Lung (tissue), 12 donors: ENCODE measurements around the gene TARBP2. TPM values are rescaled to one million over a fixed set of nuclear protein-coding genes. Genes with fewer than 3 reads are reported as not detected.

Experiments used
- ATAC-seq: fragments of 200-7000 bp; cut with Tn5 transposase; one replicate; pipeline ENCODE4 v1.9.1; 2020; ENCODE audit warnings: moderate number of reproducible peaks; ENCODE audit not compliant: insufficient read depth, low FRiP score
- DNase-seq, 3 donors: peaks; one replicate each; pipeline ENCODE4 v3.0.0-alpha.2; 2013 to 2017
- H3K27ac ChIP-seq, 2 donors: one replicate each; pipeline ENCODE4 v1.5.1; 2013; ENCODE audit warnings: mild to moderate bottlenecking in 2 of 2, moderate library complexity in 2 of 2, control low read depth in 1 of 2, inconsistent platforms in 1 of 2, low read depth in 1 of 2, low read length in 1 of 2
- H3K27me3 ChIP-seq, 3 donors: one replicate each; pipeline ENCODE4 v1.5.1; 2013; ENCODE audit warnings: low read length in 2 of 3; ENCODE audit not compliant: control insufficient read depth in 3 of 3, insufficient read depth in 3 of 3
- H3K36me3 ChIP-seq, 4 donors: one replicate each; pipeline ENCODE4 v1.5.1; 2013; ENCODE audit warnings: low read length in 4 of 4, mild to moderate bottlenecking in 1 of 4, moderate library complexity in 1 of 4; ENCODE audit not compliant: control insufficient read depth in 4 of 4, insufficient read depth in 4 of 4
- H3K4me1 ChIP-seq, 5 donors: one replicate each; pipeline ENCODE4 v1.5.1; 2013; ENCODE audit warnings: low read length in 5 of 5, mild to moderate bottlenecking in 2 of 5, moderate library complexity in 1 of 5; ENCODE audit not compliant: control insufficient read depth in 5 of 5, insufficient read depth in 5 of 5
- H3K4me3 ChIP-seq: one replicate; pipeline ENCODE4 v1.5.1; 2013; ENCODE audit warnings: mild to moderate bottlenecking, control low read depth, moderate library complexity
- H3K9ac ChIP-seq, 2 donors: one replicate each; pipeline ENCODE4 v1.5.1; 2013; ENCODE audit warnings: low read length in 2 of 2, control low read depth in 1 of 2; ENCODE audit not compliant: insufficient read depth in 1 of 2
- H3K9me3 ChIP-seq, 4 donors: one replicate each; pipeline ENCODE4 v1.5.1; 2013; ENCODE audit warnings: low read length in 3 of 4, mild to moderate bottlenecking in 1 of 4, moderate library complexity in 1 of 4; ENCODE audit not compliant: control insufficient read depth in 4 of 4, insufficient read depth in 3 of 4
- WGBS, 2 donors: extraction: QIAGEN DNeasy Blood & Tissue Kit; methylation state at CpG; one replicate each; pipeline ENCODE4 v1.1.7; 2013; 5-methylcytosine and 5-hydroxymethylcytosine counted together
- polyA plus RNA-seq, 2 donors: library from polyadenylated mRNA; stranded (reverse); fragments of 200-250 nt; gene quantifications; one replicate each; pipeline ENCODE4 v1.2.1, GENCODE V29; 2013
- total RNA-seq, 2 donors: library from RNA; depleted of rRNA in 1 of 2; stranded (reverse); fragments of >200 nt in 1 of 2; gene quantifications; one replicate each; pipeline ENCODE4 v1.2.1, GENCODE V29; 2014 to 2021
- TF ChIP-seq, protein P1 (sequence below): IDR thresholded peaks from 2 replicates; pipeline ENCODE4 v1.5.1; 2012; ENCODE audit warnings: mild to moderate bottlenecking; ENCODE audit errors: control extremely low read depth, extremely low read depth
- donor health status: control.
- donor health status: control.
- donor health status: Bipolar disorder and iron deficiency.
- donor health status: healthy.
- donor health status: DM: yes; HTN: yes; CAD: no.

Gene TARBP2
- total and polyA plus RNA-seq, 4 donors = 32.2 to 41.3 (median 34.8) TPM

DNA sequence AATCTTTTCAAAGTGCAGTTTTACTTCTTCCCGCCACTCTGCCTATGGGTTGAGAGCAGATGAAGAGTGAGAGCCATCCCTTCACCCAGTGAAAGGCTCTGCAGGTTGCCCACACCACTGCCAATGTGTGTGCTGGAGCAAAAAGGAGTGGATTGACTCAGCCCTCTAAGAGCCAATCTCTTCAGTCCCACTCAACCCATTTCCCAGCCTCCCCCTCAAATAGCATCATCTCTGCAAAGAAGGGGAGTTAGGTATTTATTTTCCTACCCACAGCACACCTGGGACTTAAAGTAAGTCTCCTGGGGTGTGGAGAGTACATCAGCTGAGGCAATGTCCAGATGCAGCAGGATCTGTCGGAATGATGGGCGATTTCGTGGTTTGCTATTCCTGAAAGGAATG lies 17.1 kb upstream of the TARBP2 start:
- TF ChIP-seq, protein P1, sequence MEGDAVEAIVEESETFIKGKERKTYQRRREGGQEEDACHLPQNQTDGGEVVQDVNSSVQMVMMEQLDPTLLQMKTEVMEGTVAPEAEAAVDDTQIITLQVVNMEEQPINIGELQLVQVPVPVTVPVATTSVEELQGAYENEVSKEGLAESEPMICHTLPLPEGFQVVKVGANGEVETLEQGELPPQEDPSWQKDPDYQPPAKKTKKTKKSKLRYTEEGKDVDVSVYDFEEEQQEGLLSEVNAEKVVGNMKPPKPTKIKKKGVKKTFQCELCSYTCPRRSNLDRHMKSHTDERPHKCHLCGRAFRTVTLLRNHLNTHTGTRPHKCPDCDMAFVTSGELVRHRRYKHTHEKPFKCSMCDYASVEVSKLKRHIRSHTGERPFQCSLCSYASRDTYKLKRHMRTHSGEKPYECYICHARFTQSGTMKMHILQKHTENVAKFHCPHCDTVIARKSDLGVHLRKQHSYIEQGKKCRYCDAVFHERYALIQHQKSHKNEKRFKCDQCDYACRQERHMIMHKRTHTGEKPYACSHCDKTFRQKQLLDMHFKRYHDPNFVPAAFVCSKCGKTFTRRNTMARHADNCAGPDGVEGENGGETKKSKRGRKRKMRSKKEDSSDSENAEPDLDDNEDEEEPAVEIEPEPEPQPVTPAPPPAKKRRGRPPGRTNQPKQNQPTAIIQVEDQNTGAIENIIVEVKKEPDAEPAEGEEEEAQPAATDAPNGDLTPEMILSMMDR = no peak
- Histone ChIP-seq H3K9me3 (no peaks in the 10 kb centered on the region), H3K9ac (no peak overlapping the region), H3K27me3 (no peaks in the 10 kb centered on the region), H3K4me1 (peaks cover 0 to 6% (median under 1%) of the 10 kb centered on the region in 5 donors), H3K36me3 (peaks cover 13 to 59% (median 51%) of the 10 kb centered on the region in 4 donors), H3K4me3 (no peak overlapping the region), H3K27ac (no peak overlapping the region)
- ATAC-seq (no peak), DNase-seq (no peak)
- 94% methylated on average over 4 of the region's 4 CpGs for WGBS, 2 donors

DNA sequence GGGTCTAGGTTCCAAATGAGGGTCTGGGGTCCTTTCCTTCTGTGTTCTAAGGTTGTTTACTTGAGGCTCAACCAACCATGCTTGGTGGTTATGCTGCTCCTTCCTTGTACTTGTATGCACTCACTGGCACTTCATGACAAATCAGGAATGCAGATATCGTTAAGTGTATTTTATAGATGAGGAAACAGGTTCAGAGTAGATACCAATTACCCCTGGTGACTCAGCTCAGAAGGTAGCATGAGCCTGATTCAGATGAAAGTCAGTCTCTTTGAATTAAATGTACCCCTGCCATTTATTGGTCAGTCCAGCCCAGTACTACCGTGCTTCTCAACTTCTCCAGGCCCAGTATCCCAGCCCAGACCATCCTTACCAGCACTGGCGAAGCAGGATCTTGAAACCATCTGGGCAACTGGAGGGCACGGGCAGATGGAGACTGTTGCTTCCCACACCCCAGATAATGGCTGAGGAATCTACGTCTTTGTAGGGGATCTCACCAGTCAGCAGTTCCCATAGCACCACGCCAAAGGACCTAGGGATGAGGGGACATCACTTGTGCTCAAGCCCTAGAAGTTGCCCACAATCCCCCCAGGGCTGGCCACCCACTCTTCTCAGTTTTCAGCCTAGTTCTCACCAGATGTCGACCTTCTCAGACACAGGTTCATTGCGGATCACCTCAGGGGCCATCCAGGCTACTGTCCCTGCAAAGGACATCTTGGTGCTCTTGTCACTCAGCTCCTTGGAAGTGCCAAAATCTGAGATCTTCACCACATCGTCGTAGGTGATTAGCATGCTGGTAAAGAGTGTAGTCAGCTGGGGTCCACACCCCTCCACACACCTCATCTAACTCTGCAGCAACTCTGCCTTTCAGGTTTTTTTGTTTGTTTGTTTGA lies 16.2 kb upstream of the TARBP2 start:
- peaks cover 7 to 52% (median 47%) of the 10 kb centered on the region in 4 donors for H3K36me3 ChIP-seq
- H3K27ac ChIP-seq = no peak overlapping the region
- peaks cover 0 to 8% (median 3%) of the 10 kb centered on the region in 5 donors for H3K4me1 ChIP-seq
- ATAC-seq (peak; percentile 4), DNase-seq (no peak)
- H3K27me3 ChIP-seq = no peaks in the 10 kb centered on the region
- 86 to 93% methylated on average over 10 of the region's 10 CpGs for WGBS, 2 donors
- H3K9me3 ChIP-seq = no peaks in the 10 kb centered on the region
- no peak overlapping the region for H3K4me3 ChIP-seq
- H3K9ac ChIP-seq = no peak overlapping the region
- TF ChIP-seq, protein P1 = no peak

DNA sequence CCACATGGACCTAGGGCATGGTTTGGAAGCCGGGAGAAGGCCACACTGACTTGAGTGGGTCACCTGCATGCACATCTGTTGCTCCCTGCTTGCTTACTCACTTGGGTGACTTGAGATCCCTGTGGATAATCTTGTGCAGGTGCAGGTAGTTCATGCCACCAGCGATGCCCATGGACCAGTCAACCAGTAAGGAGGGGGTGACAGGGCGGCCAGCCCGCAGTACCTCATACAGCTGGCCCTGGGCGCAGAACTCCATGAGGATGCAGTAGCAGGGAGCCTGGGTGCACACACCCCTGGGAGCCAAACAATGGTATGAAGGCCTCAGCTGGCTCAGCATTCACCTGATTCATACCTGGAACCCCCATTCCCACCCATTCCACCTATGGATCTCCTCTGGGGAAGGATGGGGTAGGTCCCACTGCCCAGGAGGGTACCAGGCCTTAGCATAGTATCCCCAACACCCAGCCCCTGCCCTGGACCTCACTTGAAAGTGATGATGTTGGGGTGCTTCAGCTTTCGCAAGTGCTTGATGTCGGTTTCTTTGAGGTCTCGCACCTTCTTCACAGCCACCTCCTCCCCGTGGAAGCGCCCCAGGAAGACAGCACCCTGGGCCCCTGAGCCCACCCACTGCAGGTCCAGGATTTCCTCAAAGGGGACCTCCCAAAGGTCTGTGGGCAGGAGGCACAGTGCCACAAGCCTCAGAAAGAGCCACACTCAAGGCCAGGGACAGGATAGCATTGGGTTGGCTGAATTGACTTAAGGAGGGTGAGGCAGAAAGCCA lies 14.9 kb upstream of the TARBP2 start:
- H3K27me3 ChIP-seq = no peaks in the 10 kb centered on the region
- TF ChIP-seq, protein P1 = no peak
- no peaks in the 10 kb centered on the region for H3K9me3 ChIP-seq
- H3K9ac ChIP-seq = no peak overlapping the region
- peaks cover 0 to 45% (median 41%) of the 10 kb centered on the region in 4 donors for H3K36me3 ChIP-seq
- H3K27ac ChIP-seq = no peak overlapping the region
- DNase-seq (no peak), ATAC-seq (no peak)
- H3K4me1 ChIP-seq = peaks cover 0 to 8% (median 3%) of the 10 kb centered on the region in 5 donors
- H3K4me3 ChIP-seq = no peak overlapping the region
- 94 to 96% methylated on average over 10 of the region's 10 CpGs for WGBS, 2 donors
